ENCODE measurements around the gene SFRP5. TPM values are rescaled to one million over a fixed set of nuclear protein-coding genes. Genes with fewer than 3 reads are reported as not detected.

Gene SFRP5
- total and polyA plus RNA-seq, 2 of the 4 experiments (the other 2 are of a cell fraction) = not detected

GRCh38 chr10:97778452-97779302 is 6.9 kb upstream of the SFRP5 start:
- in situ Hi-C loops (cut with MboI; ENCODE audit: low sequenced_read_pairs) = loop anchor here (25.0 kb wide), 1 partner anchor 259 kb away; the partner anchor contains the start of gene CRTAC1
- Histone ChIP-seq H3K79me1 (ENCODE audit: low read depth in 1 of 2, low read length in 2 of 2) (no peaks in the 10 kb centered on the region), H3K27ac (ENCODE audit: insufficient read depth, low read length) (no peak overlapping the region), H3K4me1 (ENCODE audit: control insufficient read depth, insufficient read depth, low read length) (no peaks in the 10 kb centered on the region), H2BK120ac (ENCODE audit: low read depth, low read length) (no peak overlapping the region), H3K9me3 (ENCODE audit: control insufficient read depth, insufficient read depth, low read length) (no peaks in the 10 kb centered on the region), H2AK5ac (ENCODE audit: low read depth, low read length) (no peak overlapping the region), H4K20me1 (ENCODE audit: insufficient read depth, low read length) (no peaks in the 10 kb centered on the region), H3K14ac (replicated peaks; ENCODE audit: low read depth, low read length) (no peak overlapping the region), H3K36me3 (ENCODE audit: control insufficient read depth, insufficient read depth, low read length) (no peaks in the 10 kb centered on the region), H3K23ac (ENCODE audit: low read depth, low read length) (no peak overlapping the region), H2AFZ (replicated peaks; ENCODE audit: low read length, poor library complexity) (no peak overlapping the region), H3K4me3 (ENCODE audit: insufficient read depth, low read depth, low read length) (no peak overlapping the region), H2BK15ac (ENCODE audit: low read depth, low read length) (no peak overlapping the region), H2BK5ac (ENCODE audit: low read depth, low read length, poor library complexity, severe bottlenecking) (no peak overlapping the region), H3K4me2 (ENCODE audit: low read depth, low read length) (no peak overlapping the region), H4K8ac (ENCODE audit: low read depth in 2 of 2, low read length in 2 of 2) (no peak overlapping the region), H2BK20ac (ENCODE audit: low read depth, low read length) (no peak overlapping the region), H2AK9ac (replicated peaks; ENCODE audit: low read depth, low read length, poor library complexity) (no peak overlapping the region), H3K9ac (ENCODE audit: low read depth, low read length) (no peak overlapping the region), H3K18ac (ENCODE audit: low read depth, low read length) (no peak overlapping the region), H3K9me1 (ENCODE audit: insufficient read depth, low read length) (no peaks in the 10 kb centered on the region), H3K4ac (ENCODE audit: low read depth, low read length) (no peak overlapping the region), H4K5ac (ENCODE audit: low read depth, low read length) (no peak overlapping the region), H3K27me3 (ENCODE audit: control insufficient read depth, insufficient read depth, low read length) (peaks cover 52% of the 10 kb centered on the region), H4K91ac (ENCODE audit: insufficient read depth, low read depth, low read length) (no peak overlapping the region), H3K56ac (ENCODE audit: extremely low read depth, insufficient read depth, low read length) (no peak overlapping the region)
- dilution Hi-C loops (cut with HindIII; ENCODE audit: low sequenced_read_pairs, unreplicated experiment) = no loop called here
- no peak for ATAC-seq (ENCODE audit: low read depth)
- BruUV-seq (replicated peaks) = no TSS peak
- POLR2A ChIA-PET (ENCODE audit: unreplicated experiment) = no interaction called here
- CTCF ChIA-PET = interaction anchor here (1.2 kb wide), 1 partner anchor 13 kb away, joined by 4 read pairs; no protein-coding TSS in a partner anchor
- intact Hi-C loops (cut with micrococcal nuclease) = no loop called here
- DNase-seq = no peak
- 30% methylated on average over 2 of the region's 11 CpGs; no CpG with 5 or more reads in 1 of the 2 experiments for WGBS, 2 experiments (ENCODE audit: extremely low coverage in 2 of 2, insufficient read length in 1 of 2)
- TF ChIP-seq FOS (IDR thresholded peaks at IDR 0.05; ENCODE audit: low read depth, low read length) = no peak
- no peak for TF ChIP-seq RFX5 (IDR thresholded peaks at IDR 0.05; ENCODE audit: low read depth, low read length)
- TF ChIP-seq MAZ (IDR thresholded peaks at IDR 0.05; ENCODE audit: borderline replicate concordance, low read depth, low read length) = no peak
- TF ChIP-seq MAFK (IDR thresholded peaks at IDR 0.05; ENCODE audit: low read depth, low read length) = no peak
- no peak for TF ChIP-seq SMC3 (IDR thresholded peaks at IDR 0.05; ENCODE audit: low read depth, low read length)
- TF ChIP-seq MXI1 (IDR thresholded peaks at IDR 0.05; ENCODE audit: borderline replicate concordance, low read depth, low read length) = no peak
- no peak for TF ChIP-seq BHLHE40 (IDR thresholded peaks at IDR 0.05; ENCODE audit: low read depth, low read length)
- TF ChIP-seq CHD1 (IDR thresholded peaks at IDR 0.05; ENCODE audit: low read depth, low read length) = no peak
- no peak for TF ChIP-seq CTCF (conservative IDR thresholded peaks at IDR 0.05; ENCODE audit: low read depth, low read length)
- TF ChIP-seq RAD21 (IDR thresholded peaks at IDR 0.05; ENCODE audit: low read length) = no peak
- no peak for TF ChIP-seq POLR2A (IDR thresholded peaks at IDR 0.05; ENCODE audit: low read depth, low read length)
- TF ChIP-seq RCOR1 (IDR thresholded peaks at IDR 0.05; ENCODE audit: insufficient replicate concordance, low read length) = no peak
- TF ChIP-seq CEBPB (IDR thresholded peaks at IDR 0.05; ENCODE audit: low read depth, low read length) = no peak
- TF ChIP-seq USF2 (IDR thresholded peaks at IDR 0.05; ENCODE audit: low read depth, low read length) = no peak
- TF ChIP-seq NFE2L2 (IDR thresholded peaks at IDR 0.05; ENCODE audit: low read depth, low read length) = no peak

Measured in IMR-90 (cell line).